K562 (cell line): ENCODE data around the gene R3HDM2. TPM values are rescaled to one million over a fixed set of nuclear protein-coding genes. Genes with fewer than 3 reads are reported as not detected.
A peak's percentile ranks its signal among the peaks of the same experiment; 100 is the strongest.

Experiments
- KAT7 ChIP-seq: sonication (generic); formaldehyde crosslinking; IDR thresholded peaks from 2 replicates; pipeline ENCODE4 v1.8.0; 2022; ENCODE audit warnings: missing genetic modification reagents, mild to moderate bottlenecking, borderline replicate concordance
- MECOM ChIP-seq: fragments of 250-450 bp; sonication (Bioruptor Pico); IDR thresholded peaks from 2 replicates; pipeline ENCODE4 v1.8.0; 2022; ENCODE audit warnings: inconsistent platforms
- NEUROD1 ChIP-seq: fragments of 150-350 bp; IDR thresholded peaks from 2 replicates; pipeline ENCODE4 v1.6.1; 2014; ENCODE audit warnings: borderline replicate concordance, low read length, low read depth; ENCODE audit not compliant: partially characterized antibody
- NR3C1 ChIP-seq: sonication (generic); formaldehyde crosslinking; IDR thresholded peaks from 2 replicates; pipeline ENCODE4 v1.8.1; 2022; ENCODE audit warnings: missing genetic modification reagents
- RNF2 ChIP-seq: sonication (generic); IDR thresholded peaks from 2 replicates; pipeline ENCODE4 v1.6.1; 2016
- RNF219 ChIP-seq: fragments of 250-450 bp; sonication (Bioruptor Pico); IDR thresholded peaks from 2 replicates; pipeline ENCODE4 v1.5.0; 2022; ENCODE audit warnings: mild to moderate bottlenecking
- SRF ChIP-seq, 2 experiments: fragments of 250-450, 450-650 bp in 1 of 2; sonication (Bioruptor Pico) in 1 of 2; sonication (generic) in 1 of 2; formaldehyde crosslinking; IDR thresholded peaks; 2 replicates each; pipeline versions ENCODE4 v1.5.0 to v1.5.1; 2020 to 2022; ENCODE audit warnings: mild to moderate bottlenecking in 1 of 2, missing genetic modification reagents in 1 of 2
- TAL1 ChIP-seq: fragments of 450-650 bp; IDR thresholded peaks from 2 replicates; pipeline ENCODE4 v1.6.1; 2016; ENCODE audit warnings: mild to moderate bottlenecking
- TBP ChIP-seq: optimal IDR thresholded peaks from 2 replicates; pipeline ENCODE3; 2011; ENCODE audit warnings: low read depth, low read length, improper control_type of control experiment
- TCF3 ChIP-seq: sonication (generic); formaldehyde crosslinking; IDR thresholded peaks from 2 replicates; pipeline ENCODE4 v1.4.0; 2020; ENCODE audit warnings: mild to moderate bottlenecking, missing genetic modification reagents
- ZBTB43 ChIP-seq: sonication (generic); formaldehyde crosslinking; IDR thresholded peaks from 2 replicates; pipeline ENCODE4 v1.8.0; 2023; ENCODE audit warnings: mild to moderate bottlenecking, missing genetic modification reagents
- ZMIZ1 ChIP-seq, 2 experiments: fragments of 150-350 bp in 1 of 2; IDR thresholded peaks; 2 replicates each; pipeline ENCODE4 v1.6.1; 2012 to 2016; ENCODE audit warnings: low read depth in 2 of 2, low read length in 2 of 2, mild to moderate bottlenecking in 1 of 2, moderate library complexity in 1 of 2
- ZNF140 ChIP-seq: fragments of 250-450 bp; sonication (Bioruptor Pico); IDR thresholded peaks from 2 replicates; pipeline ENCODE4 v1.8.0; 2021; ENCODE audit warnings: moderate library complexity, mild to moderate bottlenecking, inconsistent platforms
- ZNF398 ChIP-seq: fragments of 250-450 bp; sonication (Bioruptor Pico); IDR thresholded peaks from 2 replicates; pipeline ENCODE4 v1.8.0; 2021; ENCODE audit warnings: moderate library complexity, mild to moderate bottlenecking, inconsistent platforms
- ZNF75A ChIP-seq: fragments of 450-650 bp; formaldehyde crosslinking; IDR thresholded peaks from 2 replicates; pipeline ENCODE4 v1.4.0; 2020; ENCODE audit warnings: mild to moderate bottlenecking
- ZNF766 ChIP-seq: fragments of 200-800 bp; sonication (Bioruptor generic); conservative IDR thresholded peaks from 2 replicates; pipeline ENCODE4 v1.6.1; 2016; ENCODE audit warnings: missing genetic modification characterization, missing compliant biosample characterization
- polyA plus RNA-seq, 8 experiments: library from polyadenylated mRNA; depleted of rRNA in 4 of 8; stranded (reverse) in 5 of 8; unstranded in 3 of 8; fragments of >200 nt; fragmentation: Nextera tagmentation in 2 of 8; fragmentation: Illumina TruSeq in 1 of 8; extraction: Ambion mirVana in 2 of 8; extraction: Trizol in 1 of 8; gene quantifications; 2 replicates each; pipeline versions ENCODE4 v1.2.1 to v1.2.3, GENCODE V29; 2011 to 2014; ENCODE audit warnings: inconsistent platforms in 1 of 8, missing spikeins in 1 of 8
- total RNA-seq, 7 experiments: library from RNA; depleted of rRNA in 6 of 7; stranded (reverse); fragments of >200 nt in 6 of 7; fragmentation: Illumina TruSeq in 2 of 7; extraction: Trizol in 2 of 7; gene quantifications; 2 replicates each; pipeline versions ENCODE4 v1.2.1 to v1.2.3, GENCODE V29; 2011 to 2021; ENCODE audit warnings: low replicate concordance in 1 of 7

The R3HDM2 gene
- total and polyA plus RNA-seq, 9 of the 15 experiments (the other 6 are each of a cell fraction or from before 2014, with no cell fraction given), result 3.3 to 18.8 (median 9.0) TPM

- no peak for TF ChIP-seq RNF219 (CRISPR knock-in tag)
- no peak for TF ChIP-seq ZNF140 (CRISPR knock-in tag)
- TF ChIP-seq ZNF75A, result no peak
- TF ChIP-seq ZNF766 (CRISPR knock-in tag), result peak; percentile 77; the same call in 1 of the 2 replicates
- TF ChIP-seq TCF3, result peak; percentile 81
- TF ChIP-seq SRF (CRISPR knock-in tag; IDR thresholded peaks at IDR 0.05), result no peak
- 0 out of 2 replicates have a peak, but pooled peaks have one; percentile 39 for TF ChIP-seq RNF2
- TF ChIP-seq ZBTB43, result no peak
- TF ChIP-seq ZMIZ1 (IDR thresholded peaks at IDR 0.05; ENCODE audit: low read depth in 2 of 2, low read length in 2 of 2), result no peak
- no peak for TF ChIP-seq MECOM (CRISPR knock-in tag)
- no peak for TF ChIP-seq NR3C1 (CRISPR knock-in tag)
- no peak for TF ChIP-seq NEUROD1
- no peak for TF ChIP-seq ZNF398 (CRISPR knock-in tag)
- no peak for TF ChIP-seq TBP
- peak; percentile 81 for TF ChIP-seq TAL1
- TF ChIP-seq KAT7 (CRISPR knock-in tag), result no peak
These were observed 53.6 kb downstream of the R3HDM2 start (continued) for GRCh38 chr12:57377103-57377840.
